Left ventricle myocardium inferior (tissue), 1 donor: ENCODE measurements around the gene PCNX3. TPM values are rescaled to one million over a fixed set of nuclear protein-coding genes. Genes with fewer than 3 reads are reported as not detected.

Experiments used
- DNase-seq: peaks from one replicate; pipeline ENCODE4 v3.0.0-alpha.2; 2020
- H3K27ac ChIP-seq: fragments of 200-600 bp; replicated peaks from 2 replicates; pipeline ENCODE4 v1.8.0; 2021
- H3K27me3 ChIP-seq: fragments of 200-600 bp; 2 replicates; pipeline ENCODE4 v1.8.0; 2021; ENCODE audit warnings: low read depth
- H3K36me3 ChIP-seq: fragments of 200-600 bp; 2 replicates; pipeline ENCODE4 v1.8.0; 2021
- H3K4me1 ChIP-seq: fragments of 200-600 bp; 2 replicates; pipeline ENCODE4 v1.8.0; 2021
- H3K4me3 ChIP-seq: fragments of 200-600 bp; 2 replicates; pipeline ENCODE4 v1.8.0; 2021; ENCODE audit warnings: mild to moderate bottlenecking, moderate library complexity
- H3K9me3 ChIP-seq: fragments of 200-600 bp; replicated peaks from 2 replicates; pipeline ENCODE4 v1.8.0; 2021
- intact Hi-C: fragments of 100-400 bp; cut with micrococcal nuclease; formaldehyde crosslinking; loops from one replicate; pipeline ENCODE4 v1.11.0; 2022
- total RNA-seq: library from RNA; stranded (reverse); fragmentation: NEBNext Ultra II Directional; extraction: Animal tissue kit (Norgen Biotek cat#: 25700); gene quantifications from one replicate; pipeline ENCODE4 v1.2.1, GENCODE V29; 2021
- TF ChIP-seq, protein P1 (sequence below): fragments of 200-600 bp; IDR thresholded peaks from 2 replicates; pipeline ENCODE4 v1.8.0; 2021; ENCODE audit warnings: antibody characterized with exemption, mild to moderate bottlenecking, borderline replicate concordance
- donor health status: DM: no; HTN: yes; CAD: no; lungs with severe emphysema.

Gene PCNX3
- total RNA-seq, 1 donor from 2014 or later = 11.9 TPM

DNA sequence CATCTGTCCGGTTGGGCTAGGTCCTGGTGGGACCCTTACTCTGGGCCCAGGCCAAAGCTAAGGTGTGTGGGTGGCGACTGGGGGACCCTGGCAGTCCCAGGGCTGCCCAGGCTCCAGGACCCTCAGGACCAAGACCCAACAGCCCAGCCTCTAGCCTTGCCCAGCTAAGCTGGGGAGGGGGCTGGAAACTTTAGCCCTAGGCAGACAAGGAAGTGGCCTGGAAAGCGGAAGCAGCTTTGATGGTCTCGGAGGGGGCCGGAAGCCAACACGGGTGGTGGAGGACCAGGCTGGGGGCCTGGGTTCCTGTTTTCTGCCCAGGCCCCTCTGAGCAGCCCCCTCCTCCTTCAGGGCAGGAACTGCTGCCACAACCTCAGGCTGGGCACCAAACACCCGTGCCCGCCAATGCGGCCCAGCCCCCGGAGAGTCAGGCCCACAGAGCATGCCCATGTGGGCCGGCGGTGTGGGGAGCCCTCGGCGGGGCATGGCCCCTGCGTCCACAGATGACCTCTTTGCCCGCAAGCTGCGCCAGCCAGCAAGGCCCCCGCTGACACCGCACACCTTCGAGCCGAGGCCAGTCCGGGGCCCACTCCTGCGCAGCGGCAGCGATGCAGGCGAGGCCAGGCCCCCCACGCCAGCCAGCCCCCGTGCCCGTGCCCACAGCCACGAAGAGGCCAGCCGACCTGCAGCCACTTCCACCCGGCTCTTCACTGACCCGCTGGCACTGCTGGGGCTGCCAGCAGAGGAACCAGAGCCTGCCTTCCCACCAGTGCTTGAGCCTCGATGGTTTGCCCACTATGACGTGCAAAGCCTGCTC lies 25.1 kb downstream of the PCNX3 start:
- Histone ChIP-seq H3K27ac (peak overlapping the region; percentile 95), H3K4me1 (peaks cover 64% of the 10 kb centered on the region), H3K9me3 (no peaks in the 10 kb centered on the region), H3K4me3 (peak overlapping the region; percentile 81), H3K27me3 (no peaks in the 10 kb centered on the region), H3K36me3 (peaks cover 57% of the 10 kb centered on the region)
- intact Hi-C loops = no loop called here
- TF ChIP-seq, protein P1, sequence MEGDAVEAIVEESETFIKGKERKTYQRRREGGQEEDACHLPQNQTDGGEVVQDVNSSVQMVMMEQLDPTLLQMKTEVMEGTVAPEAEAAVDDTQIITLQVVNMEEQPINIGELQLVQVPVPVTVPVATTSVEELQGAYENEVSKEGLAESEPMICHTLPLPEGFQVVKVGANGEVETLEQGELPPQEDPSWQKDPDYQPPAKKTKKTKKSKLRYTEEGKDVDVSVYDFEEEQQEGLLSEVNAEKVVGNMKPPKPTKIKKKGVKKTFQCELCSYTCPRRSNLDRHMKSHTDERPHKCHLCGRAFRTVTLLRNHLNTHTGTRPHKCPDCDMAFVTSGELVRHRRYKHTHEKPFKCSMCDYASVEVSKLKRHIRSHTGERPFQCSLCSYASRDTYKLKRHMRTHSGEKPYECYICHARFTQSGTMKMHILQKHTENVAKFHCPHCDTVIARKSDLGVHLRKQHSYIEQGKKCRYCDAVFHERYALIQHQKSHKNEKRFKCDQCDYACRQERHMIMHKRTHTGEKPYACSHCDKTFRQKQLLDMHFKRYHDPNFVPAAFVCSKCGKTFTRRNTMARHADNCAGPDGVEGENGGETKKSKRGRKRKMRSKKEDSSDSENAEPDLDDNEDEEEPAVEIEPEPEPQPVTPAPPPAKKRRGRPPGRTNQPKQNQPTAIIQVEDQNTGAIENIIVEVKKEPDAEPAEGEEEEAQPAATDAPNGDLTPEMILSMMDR = no peak
- DNase-seq = peak; percentile 64

DNA sequence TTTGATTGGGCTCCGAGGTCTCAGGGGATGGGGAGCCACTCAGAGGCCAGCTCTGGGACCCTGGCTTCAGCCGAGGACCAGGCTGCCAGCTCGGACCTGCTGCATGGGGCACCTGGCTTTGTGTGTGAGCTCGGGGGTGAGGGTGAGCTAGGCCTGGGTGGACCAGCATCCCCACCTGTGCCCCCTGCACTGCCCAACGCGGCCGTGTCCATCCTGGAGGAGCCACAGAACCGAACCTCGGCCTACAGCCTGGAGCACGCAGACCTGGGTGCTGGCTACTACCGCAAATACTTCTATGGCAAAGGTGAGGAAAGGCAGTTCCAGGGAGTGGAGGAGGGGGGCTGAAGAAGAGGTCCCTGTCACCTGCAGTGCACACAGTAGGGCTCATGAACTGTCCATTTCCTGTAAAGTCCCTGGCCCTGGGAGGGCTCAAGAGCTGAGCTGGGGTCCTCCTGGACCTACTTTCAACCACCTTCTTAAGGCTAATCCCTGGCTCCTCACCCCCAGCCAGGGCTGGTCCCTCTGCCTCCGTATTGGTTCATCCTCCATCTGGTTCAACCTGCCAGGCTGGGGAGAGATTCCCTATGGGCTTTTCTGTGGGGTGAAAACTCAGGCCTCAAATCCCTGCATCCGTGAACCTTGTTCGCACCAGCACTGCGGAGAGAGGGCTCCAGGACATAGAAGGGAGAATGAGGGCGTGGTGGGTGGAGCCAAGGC lies 25.9 kb downstream of the PCNX3 start:
- Histone ChIP-seq H3K9me3 (no peaks in the 10 kb centered on the region), H3K36me3 (peaks cover 57% of the 10 kb centered on the region), H3K4me3 (peak overlapping the region; percentile 81), H3K4me1 (peaks cover 62% of the 10 kb centered on the region), H3K27ac (peak overlapping the region; percentile 95), H3K27me3 (peaks cover 3% of the 10 kb centered on the region)
- TF ChIP-seq, protein P1 = no peak
- DNase-seq = no peak
- intact Hi-C loops = no loop called here

DNA sequence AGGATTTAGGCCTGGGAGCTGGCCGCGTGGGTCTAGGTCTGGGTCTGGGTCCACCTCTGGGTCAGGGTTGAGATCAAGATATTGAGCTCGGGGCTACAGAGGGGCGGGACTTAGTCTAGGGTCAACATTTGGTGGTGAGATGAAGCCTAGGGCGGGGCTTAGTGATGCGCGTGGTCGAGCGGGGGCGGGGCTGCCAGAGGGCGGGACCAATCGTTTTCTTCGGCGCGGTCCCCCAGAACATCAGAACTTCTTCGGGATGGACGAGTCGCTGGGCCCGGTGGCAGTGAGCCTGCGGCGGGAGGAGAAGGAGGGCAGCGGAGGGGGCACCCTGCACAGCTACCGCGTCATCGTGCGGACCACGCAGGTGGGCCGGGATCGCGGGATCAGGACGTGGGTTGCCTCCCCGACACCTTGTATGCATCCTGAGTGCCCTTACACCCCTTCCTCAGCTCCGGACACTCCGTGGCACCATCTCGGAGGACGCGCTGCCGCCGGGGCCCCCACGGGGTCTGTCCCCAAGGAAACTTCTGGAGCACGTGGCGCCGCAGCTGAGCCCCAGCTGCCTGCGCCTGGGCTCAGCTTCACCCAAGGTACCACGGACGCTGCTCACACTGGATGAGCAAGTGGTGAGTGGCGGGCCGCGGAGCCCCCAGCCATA lies 26.6 kb downstream of the PCNX3 start:
- H3K36me3 ChIP-seq = peaks cover 57% of the 10 kb centered on the region

DNA sequence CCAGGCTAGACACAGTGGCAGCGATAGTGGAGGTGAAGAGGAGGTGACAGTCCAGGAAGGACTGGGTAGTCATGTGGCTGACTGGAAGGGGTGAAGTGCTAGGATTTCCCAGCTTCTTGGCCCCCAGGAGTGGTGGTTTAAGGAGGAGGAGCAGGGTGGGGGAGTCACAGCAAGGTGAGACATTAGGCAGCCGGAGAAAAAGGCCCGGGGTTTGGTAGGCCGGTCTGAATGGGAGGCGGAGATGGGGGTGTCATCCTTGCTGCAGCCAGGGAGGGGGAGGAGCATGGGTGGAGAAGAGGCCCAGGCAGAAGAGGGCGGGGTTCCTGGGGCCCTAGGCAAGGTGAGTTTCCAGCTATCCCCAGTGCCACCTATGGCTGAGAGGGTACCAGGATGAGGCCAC lies 28.4 kb downstream of the PCNX3 start:
- Histone ChIP-seq H3K9me3 (no peaks in the 10 kb centered on the region), H3K27ac (no peak overlapping the region), H3K36me3 (peaks cover 74% of the 10 kb centered on the region), H3K27me3 (peaks cover 11% of the 10 kb centered on the region), H3K4me3 (no peak overlapping the region), H3K4me1 (peaks cover 50% of the 10 kb centered on the region)
- TF ChIP-seq, protein P1 = no peak
- DNase-seq = no peak
- intact Hi-C loops = no loop called here

More for the DNA sequence above, 26.6 kb downstream of the PCNX3 start:
- H3K4me3 ChIP-seq = peak overlapping the region; percentile 81
- peaks cover 59% of the 10 kb centered on the region for H3K4me1 ChIP-seq
- no peak for DNase-seq
- intact Hi-C loops = no loop called here
- no peaks in the 10 kb centered on the region for H3K9me3 ChIP-seq
- TF ChIP-seq, protein P1 = no peak
- H3K27ac ChIP-seq = peak overlapping the region; percentile 95
- H3K27me3 ChIP-seq = peaks cover 10% of the 10 kb centered on the region

DNA sequence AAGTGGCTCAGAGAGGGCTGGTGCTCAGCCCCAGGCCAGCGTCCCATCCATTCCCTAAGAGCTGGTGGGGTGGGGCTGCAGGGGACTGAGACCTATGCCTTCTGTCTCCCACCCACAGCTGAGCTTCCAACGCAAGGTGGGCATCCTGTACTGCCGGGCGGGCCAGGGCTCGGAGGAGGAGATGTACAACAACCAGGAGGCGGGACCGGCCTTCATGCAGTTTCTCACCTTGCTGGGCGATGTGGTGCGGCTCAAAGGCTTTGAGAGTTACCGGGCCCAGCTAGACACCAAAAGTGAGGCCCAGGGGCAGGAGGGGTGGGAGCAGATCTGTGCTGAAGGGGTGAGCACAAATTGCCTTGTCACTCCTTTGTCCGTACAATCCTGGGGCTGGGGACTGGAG lies 29.3 kb downstream of the PCNX3 start:
- TF ChIP-seq, protein P1 = no peak
- intact Hi-C loops = no loop called here
- DNase-seq = no peak
- no peak overlapping the region for H3K27ac ChIP-seq
- H3K27me3 ChIP-seq = peaks cover 11% of the 10 kb centered on the region
- H3K36me3 ChIP-seq = peaks cover 83% of the 10 kb centered on the region
- peaks cover 50% of the 10 kb centered on the region for H3K4me1 ChIP-seq
- H3K9me3 ChIP-seq = no peaks in the 10 kb centered on the region
- no peak overlapping the region for H3K4me3 ChIP-seq
